Measurements from ENCODE around the gene WDR45. TPM values are rescaled to one million over a fixed set of nuclear protein-coding genes. Genes with fewer than 3 reads are reported as not detected.
A peak's percentile ranks its signal among the peaks of the same experiment; 100 is the strongest.

Gene WDR45
- total RNA-seq, 2 experiments from 2014 or later = 32.4 to 48.7 TPM

DNA sequence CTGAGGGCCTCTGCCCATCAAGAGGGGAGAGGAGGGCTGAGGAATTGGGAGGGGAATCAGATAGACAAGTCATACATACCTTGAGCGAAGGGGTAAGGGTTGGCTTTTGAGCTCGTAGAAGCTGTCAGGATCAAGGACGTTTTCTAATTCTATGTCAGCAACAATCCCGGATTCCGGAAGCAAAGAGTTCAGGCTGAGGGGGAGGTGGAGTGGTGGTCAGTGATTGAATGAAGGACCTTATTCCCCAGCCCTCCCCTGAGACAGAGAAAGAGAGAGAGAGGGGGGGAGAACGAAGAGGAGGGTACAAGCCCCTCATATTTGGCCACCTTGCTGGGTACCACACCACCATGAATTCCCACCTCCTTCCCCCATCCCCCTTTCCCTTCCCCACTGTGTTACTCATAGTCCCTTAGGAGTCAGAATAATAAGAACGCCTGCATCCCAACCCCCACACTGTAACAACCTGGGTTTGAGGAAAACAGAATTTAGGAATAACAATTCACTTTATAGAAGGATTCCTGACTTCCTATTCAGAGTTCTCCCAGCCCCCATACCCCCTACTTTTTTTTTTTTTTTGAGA is 39.2 kb downstream of the WDR45 start:
- no peak for DNase-seq (ENCODE audit: low spot score)
- peaks cover 28% of the 10 kb centered on the region for H3K36me3 ChIP-seq (ENCODE audit: insufficient read depth, low read length)
- TF ChIP-seq, protein P1, sequence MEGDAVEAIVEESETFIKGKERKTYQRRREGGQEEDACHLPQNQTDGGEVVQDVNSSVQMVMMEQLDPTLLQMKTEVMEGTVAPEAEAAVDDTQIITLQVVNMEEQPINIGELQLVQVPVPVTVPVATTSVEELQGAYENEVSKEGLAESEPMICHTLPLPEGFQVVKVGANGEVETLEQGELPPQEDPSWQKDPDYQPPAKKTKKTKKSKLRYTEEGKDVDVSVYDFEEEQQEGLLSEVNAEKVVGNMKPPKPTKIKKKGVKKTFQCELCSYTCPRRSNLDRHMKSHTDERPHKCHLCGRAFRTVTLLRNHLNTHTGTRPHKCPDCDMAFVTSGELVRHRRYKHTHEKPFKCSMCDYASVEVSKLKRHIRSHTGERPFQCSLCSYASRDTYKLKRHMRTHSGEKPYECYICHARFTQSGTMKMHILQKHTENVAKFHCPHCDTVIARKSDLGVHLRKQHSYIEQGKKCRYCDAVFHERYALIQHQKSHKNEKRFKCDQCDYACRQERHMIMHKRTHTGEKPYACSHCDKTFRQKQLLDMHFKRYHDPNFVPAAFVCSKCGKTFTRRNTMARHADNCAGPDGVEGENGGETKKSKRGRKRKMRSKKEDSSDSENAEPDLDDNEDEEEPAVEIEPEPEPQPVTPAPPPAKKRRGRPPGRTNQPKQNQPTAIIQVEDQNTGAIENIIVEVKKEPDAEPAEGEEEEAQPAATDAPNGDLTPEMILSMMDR (conservative IDR thresholded peaks at IDR 0.05; ENCODE audit: low read length) = no peak
- TF ChIP-seq EZH2phosphoT487 (IDR thresholded peaks at IDR 0.05; ENCODE audit: borderline replicate concordance, low read depth, low read length) = no peak
- H3K27ac ChIP-seq (ENCODE audit: low read depth, low read length, poor library complexity, severe bottlenecking) = peak overlapping the region; percentile 64
- intact Hi-C loops (cut with micrococcal nuclease; ENCODE audit: unreplicated experiment) = loop anchor here (5.0 kb wide), 1 partner anchor 143 kb away; the partner anchor contains the start of genes PQBP1 and TIMM17B
- H3K9me2 ChIP-seq (ENCODE audit: insufficient read depth, low read length) = no peaks in the 10 kb centered on the region
- no TSS peak for BruUV-seq (replicated peaks)
- H3K4me3 ChIP-seq (ENCODE audit: low read depth, low read length, poor library complexity, severe bottlenecking) = peak overlapping the region; percentile 59
- H3K79me2 ChIP-seq (ENCODE audit: insufficient read depth, low read depth, low read length) = peaks cover 13% of the 10 kb centered on the region; the same call in 1 of the 2 replicates
- H2AFZ ChIP-seq (ENCODE audit: low read length) = peak overlapping the region; percentile 11; the same call in 1 of the 2 replicates
- no peaks in the 10 kb centered on the region for H4K20me1 ChIP-seq (ENCODE audit: insufficient read depth, low read length)
- peak overlapping the region; percentile 68 for H3K4me2 ChIP-seq (ENCODE audit: low read length)
- peaks cover 45% of the 10 kb centered on the region for H3K4me1 ChIP-seq (ENCODE audit: insufficient read depth, low read length, poor library complexity, severe bottlenecking)
- ChIA-PET POLR2A (interaction anchor here (0.6 to 3.3 kb wide), 3 partner anchors 13 to 78 kb away, joined by 4 to 12 read pairs (median 5); no protein-coding TSS in a partner anchor), CTCF (ENCODE audit: unreplicated experiment) (no interaction called here)
- no peaks in the 10 kb centered on the region for H3K9me3 ChIP-seq (ENCODE audit: low read length)

GRCh38 chrX:49039598-49040375 is 39.9 kb downstream of the WDR45 start:
- peak; percentile 68 for DNase-seq (ENCODE audit: low spot score)
- POLR2A ChIA-PET = interaction anchor here (0.6 kb wide), 1 partner anchor 13 kb away, joined by 5 read pairs; no protein-coding TSS in a partner anchor
- no TSS peak for BruUV-seq (replicated peaks)
- Histone ChIP-seq H2AFZ (ENCODE audit: low read length) (peak overlapping the region; percentile 11; the same call in 1 of the 2 replicates), H4K20me1 (ENCODE audit: insufficient read depth, low read length) (no peaks in the 10 kb centered on the region), H3K4me3 (ENCODE audit: low read depth, low read length, poor library complexity, severe bottlenecking) (peak overlapping the region; percentile 59), H3K36me3 (ENCODE audit: insufficient read depth, low read length) (peaks cover 29% of the 10 kb centered on the region), H3K27ac (ENCODE audit: low read depth, low read length, poor library complexity, severe bottlenecking) (peak overlapping the region; percentile 64), H3K4me1 (ENCODE audit: insufficient read depth, low read length, poor library complexity, severe bottlenecking) (peaks cover 45% of the 10 kb centered on the region), H3K79me2 (ENCODE audit: insufficient read depth, low read depth, low read length) (peaks cover 13% of the 10 kb centered on the region; the same call in 1 of the 2 replicates), H3K4me2 (ENCODE audit: low read length) (peak overlapping the region; percentile 68), H3K9me3 (ENCODE audit: low read length) (no peaks in the 10 kb centered on the region), H3K9me2 (ENCODE audit: insufficient read depth, low read length) (no peaks in the 10 kb centered on the region)
- CTCF ChIA-PET (ENCODE audit: unreplicated experiment) = no interaction called here
- intact Hi-C loops (cut with micrococcal nuclease; ENCODE audit: unreplicated experiment) = loop anchor here (5.0 kb wide), 1 partner anchor 142 kb away; the partner anchor contains the start of genes PQBP1 and TIMM17B
- no peak for TF ChIP-seq EZH2phosphoT487 (IDR thresholded peaks at IDR 0.05; ENCODE audit: borderline replicate concordance, low read depth, low read length)
- TF ChIP-seq, protein P1 (conservative IDR thresholded peaks at IDR 0.05; ENCODE audit: low read length) = no peak
